ENCODE results near the gene MAD1L1. TPM values are rescaled to one million over a fixed set of nuclear protein-coding genes. Genes with fewer than 3 reads are reported as not detected.
"Not testable (repeated sequence)": the region's sequence is repeated elsewhere in the genome, so short reads cannot be mapped to it uniquely, and the experiment has no call there.

MAD1L1 gene
- total and polyA plus RNA-seq, 8 donors = 12.8 to 469 (median 27.3) TPM

DNA sequence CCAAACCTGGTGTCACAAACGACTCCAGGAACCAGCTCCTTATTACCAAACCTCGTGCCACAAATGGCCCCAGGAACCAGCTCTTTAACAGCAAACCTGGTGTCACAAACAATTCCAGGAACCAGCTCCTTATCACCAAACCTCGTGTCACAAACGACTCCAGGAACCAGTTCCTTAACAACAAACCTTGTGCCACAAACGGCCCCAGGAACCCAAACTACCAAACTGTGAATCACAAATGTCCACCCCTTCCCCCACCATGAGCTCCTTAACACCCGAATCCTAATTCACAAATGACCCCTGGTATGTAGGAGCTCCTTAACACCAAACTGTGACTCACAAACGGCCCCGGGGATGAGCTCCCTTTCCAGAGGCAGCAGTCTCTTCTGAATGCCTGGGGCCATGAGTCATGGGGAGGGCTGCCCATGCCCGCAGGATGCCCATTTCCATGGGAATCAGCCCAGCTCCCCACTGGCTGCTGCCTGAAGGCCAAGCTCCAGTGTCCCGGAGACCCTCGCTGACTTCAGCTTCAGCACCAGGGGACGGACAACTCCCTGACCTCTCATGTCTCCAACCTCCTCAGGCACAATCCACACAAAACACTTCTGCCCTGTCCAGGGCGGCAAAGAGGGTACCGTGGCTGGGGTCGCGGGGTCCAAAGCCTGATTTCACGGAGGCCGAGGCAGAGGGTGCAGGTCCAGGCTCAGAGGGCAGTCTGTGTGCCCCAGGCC is 349.5 kb downstream of the MAD1L1 start:
- WGBS, 5 donors = 49 to 60% (median 56%) methylated on average over 15 to 18 of the region's 18 CpGs
- H3K27me3 ChIP-seq = no peaks in the 10 kb centered on the region
- DNase-seq = peak in 1 of 2 donors; percentile 61
- intact Hi-C loops (cut with DNase I; ENCODE audit: low total_unique reads) = no loop called here
- H3K27ac ChIP-seq = peak overlapping the region in 1 of 5 donors; percentile 44
- peaks cover 6 to 13% (median 10%) of the 10 kb centered on the region in 4 donors for H3K4me1 ChIP-seq
- H3K9me3 ChIP-seq = no peaks in the 10 kb centered on the region
- TF ChIP-seq, protein P1, sequence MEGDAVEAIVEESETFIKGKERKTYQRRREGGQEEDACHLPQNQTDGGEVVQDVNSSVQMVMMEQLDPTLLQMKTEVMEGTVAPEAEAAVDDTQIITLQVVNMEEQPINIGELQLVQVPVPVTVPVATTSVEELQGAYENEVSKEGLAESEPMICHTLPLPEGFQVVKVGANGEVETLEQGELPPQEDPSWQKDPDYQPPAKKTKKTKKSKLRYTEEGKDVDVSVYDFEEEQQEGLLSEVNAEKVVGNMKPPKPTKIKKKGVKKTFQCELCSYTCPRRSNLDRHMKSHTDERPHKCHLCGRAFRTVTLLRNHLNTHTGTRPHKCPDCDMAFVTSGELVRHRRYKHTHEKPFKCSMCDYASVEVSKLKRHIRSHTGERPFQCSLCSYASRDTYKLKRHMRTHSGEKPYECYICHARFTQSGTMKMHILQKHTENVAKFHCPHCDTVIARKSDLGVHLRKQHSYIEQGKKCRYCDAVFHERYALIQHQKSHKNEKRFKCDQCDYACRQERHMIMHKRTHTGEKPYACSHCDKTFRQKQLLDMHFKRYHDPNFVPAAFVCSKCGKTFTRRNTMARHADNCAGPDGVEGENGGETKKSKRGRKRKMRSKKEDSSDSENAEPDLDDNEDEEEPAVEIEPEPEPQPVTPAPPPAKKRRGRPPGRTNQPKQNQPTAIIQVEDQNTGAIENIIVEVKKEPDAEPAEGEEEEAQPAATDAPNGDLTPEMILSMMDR (IDR thresholded peaks at IDR 0.05) = no peak
- TF ChIP-seq EP300 (IDR thresholded peaks at IDR 0.05) (no peak), POLR2A (IDR thresholded peaks at IDR 0.05) (no peak), POLR2AphosphoS5 (IDR thresholded peaks at IDR 0.05) (no peak)
- peaks cover 4 to 24% (median 19%) of the 10 kb centered on the region in 4 donors for H3K36me3 ChIP-seq
- H3K4me3 ChIP-seq = no peak overlapping the region

DNA sequence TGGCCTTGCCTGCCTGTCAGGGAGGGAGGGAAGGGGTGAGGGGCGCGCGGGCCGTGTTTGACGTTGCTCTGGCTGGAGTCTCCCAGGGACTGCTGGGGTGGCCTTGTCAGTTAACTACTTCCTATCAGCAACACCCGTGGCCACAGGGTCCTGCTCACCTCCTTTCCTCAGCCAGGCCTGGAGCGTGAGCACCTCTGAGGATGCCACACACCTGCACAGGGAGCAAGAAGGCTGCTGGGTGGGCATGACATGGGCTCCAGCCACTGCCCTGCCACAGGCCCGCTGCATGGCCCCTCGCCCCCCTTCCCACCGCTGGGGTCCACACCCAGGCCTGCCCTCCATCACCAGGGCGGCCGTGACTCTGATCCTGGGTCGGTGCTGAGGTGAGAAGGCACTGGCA is 350.3 kb downstream of the MAD1L1 start:
- no peaks in the 10 kb centered on the region for H3K9me3 ChIP-seq
- 71 to 94% (median 83%) methylated on average over 10 to 13 of the region's 13 CpGs for WGBS, 5 donors
- peaks cover 0 to 16% (median 12%) of the 10 kb centered on the region in 4 donors for H3K36me3 ChIP-seq
- intact Hi-C loops (cut with DNase I; ENCODE audit: low total_unique reads) = no loop called here
- peaks cover 6 to 13% (median 10%) of the 10 kb centered on the region in 4 donors for H3K4me1 ChIP-seq
- no peak for DNase-seq
- no peak overlapping the region for H3K4me3 ChIP-seq
- peak overlapping the region in 1 of 5 donors; percentile 44 for H3K27ac ChIP-seq
- TF ChIP-seq POLR2AphosphoS5 (IDR thresholded peaks at IDR 0.05) (no peak), EP300 (IDR thresholded peaks at IDR 0.05) (no peak), POLR2A (IDR thresholded peaks at IDR 0.05) (no peak)
- TF ChIP-seq, protein P1 (IDR thresholded peaks at IDR 0.05) = no peak
- no peaks in the 10 kb centered on the region for H3K27me3 ChIP-seq

DNA sequence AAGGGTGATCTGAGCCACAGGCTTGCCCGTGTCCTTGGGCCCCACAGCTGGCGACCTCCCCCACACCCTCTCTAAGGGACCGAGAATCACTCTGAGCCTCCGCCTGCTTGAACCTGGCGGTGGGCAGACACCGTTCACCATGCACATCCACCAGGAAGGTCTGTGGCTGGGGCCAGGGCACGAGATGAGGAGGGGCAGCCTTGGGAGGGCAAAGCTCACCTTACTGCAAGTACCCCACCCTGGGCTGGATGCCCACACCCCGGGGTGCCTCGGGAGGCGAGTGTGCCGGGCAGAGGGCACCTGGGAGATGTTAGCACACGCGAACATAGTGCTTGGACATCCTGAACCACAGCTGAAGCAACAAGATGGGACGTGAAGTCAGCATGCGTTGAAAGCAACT is 350.8 kb downstream of the MAD1L1 start:
- H3K9me3 ChIP-seq = peaks cover 0 to 2% (median 0%) of the 10 kb centered on the region in 4 donors
- H3K27ac ChIP-seq = no peak overlapping the region
- no peak for DNase-seq
- no peak for TF ChIP-seq EP300 (IDR thresholded peaks at IDR 0.05)
- no peak for TF ChIP-seq POLR2A (IDR thresholded peaks at IDR 0.05)
- no peak for TF ChIP-seq POLR2AphosphoS5 (IDR thresholded peaks at IDR 0.05)
- TF ChIP-seq, protein P1 (IDR thresholded peaks at IDR 0.05) = no peak
- no peaks in the 10 kb centered on the region for H3K27me3 ChIP-seq
- intact Hi-C loops (cut with DNase I; ENCODE audit: low total_unique reads) = no loop called here
- H3K36me3 ChIP-seq = peaks cover 0 to 11% (median 7%) of the 10 kb centered on the region in 4 donors
- 87 to 97% (median 91%) methylated on average over 6 to 15 of the region's 15 CpGs for WGBS, 5 donors
- peaks cover 6 to 13% (median 10%) of the 10 kb centered on the region in 4 donors for H3K4me1 ChIP-seq
- H3K4me3 ChIP-seq = no peak overlapping the region

DNA sequence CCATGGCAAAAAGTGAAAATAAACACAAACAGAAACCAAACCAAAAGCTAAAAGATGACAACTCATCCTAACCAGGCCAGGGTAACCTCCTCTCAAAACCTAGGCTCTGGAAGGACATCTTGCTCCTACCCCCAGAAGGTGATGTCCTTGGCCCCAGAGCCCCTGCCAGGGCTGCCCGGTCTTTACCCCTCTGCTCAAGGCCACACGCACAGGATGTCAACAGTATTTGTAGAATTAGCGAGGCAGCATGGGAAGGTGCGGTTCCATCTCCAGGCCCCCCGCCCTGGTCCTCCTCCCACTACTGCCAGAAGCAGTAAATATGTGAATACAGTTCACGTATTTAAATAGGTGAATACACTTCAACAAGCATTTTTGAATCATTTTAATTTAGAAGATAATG is 356.1 kb downstream of the MAD1L1 start:
- DNase-seq; H3K27me3 ChIP-seq; intact Hi-C loops (cut with DNase I; ENCODE audit: low total_unique reads); H3K4me3 ChIP-seq; H3K27ac ChIP-seq; H3K9me3 ChIP-seq: not testable (repeated sequence)
- 97 to 99% (median 98%) methylated on average over 5 to 6 of the region's 6 CpGs for WGBS, 5 donors
- H3K36me3 ChIP-seq = peaks cover 0 to 15% (median 3%) of the 10 kb centered on the region in 4 donors
- peaks cover 0 to 16% (median 9%) of the 10 kb centered on the region in 4 donors for H3K4me1 ChIP-seq
